ENCODE results near the gene NR0B2.
A peak's percentile ranks its signal among the peaks of the same experiment; 100 is the strongest.

NR0B2 gene

DNA sequence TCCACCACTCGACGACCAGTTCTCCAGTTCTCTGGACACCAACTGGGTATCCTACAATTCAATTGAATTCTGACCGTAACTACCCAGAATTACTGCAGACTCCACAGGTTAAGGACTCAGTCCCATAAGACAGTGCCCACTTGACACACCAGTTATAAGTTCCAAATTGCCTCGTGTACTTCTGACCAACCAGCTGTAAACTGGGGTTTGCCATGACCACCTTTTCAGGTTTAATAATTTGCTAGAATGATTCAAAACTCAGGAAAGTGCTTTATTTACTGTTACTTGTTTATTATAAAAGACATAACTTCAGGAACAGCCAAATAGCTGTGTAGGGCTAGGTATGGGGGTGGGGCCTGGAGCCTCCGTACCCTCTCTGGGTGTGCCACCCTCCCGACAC lies 23.0 kb upstream of the NR0B2 start:
- no peak for DNase-seq (ENCODE audit: low read depth)

DNA sequence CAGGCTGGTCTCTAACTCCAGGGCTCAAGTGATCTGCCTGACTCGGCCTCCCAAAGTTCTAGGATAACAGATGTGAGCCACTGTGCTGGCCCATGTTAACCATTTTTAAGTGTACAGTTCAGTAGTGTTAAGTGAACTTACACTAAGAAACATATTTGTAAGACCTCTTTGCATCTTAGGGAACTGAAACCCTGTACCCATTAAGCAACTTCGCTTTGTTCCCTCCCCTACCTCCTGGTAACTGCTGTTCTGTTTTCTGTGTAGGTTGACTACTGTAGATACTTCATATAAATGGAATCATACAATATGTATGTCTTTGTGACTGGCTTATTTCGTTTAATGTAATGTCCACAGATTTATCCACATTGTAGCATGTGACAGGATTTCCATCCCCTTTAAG lies 18.8 kb upstream of the NR0B2 start:
- DNase-seq (ENCODE audit: low read depth), result no peak

DNA sequence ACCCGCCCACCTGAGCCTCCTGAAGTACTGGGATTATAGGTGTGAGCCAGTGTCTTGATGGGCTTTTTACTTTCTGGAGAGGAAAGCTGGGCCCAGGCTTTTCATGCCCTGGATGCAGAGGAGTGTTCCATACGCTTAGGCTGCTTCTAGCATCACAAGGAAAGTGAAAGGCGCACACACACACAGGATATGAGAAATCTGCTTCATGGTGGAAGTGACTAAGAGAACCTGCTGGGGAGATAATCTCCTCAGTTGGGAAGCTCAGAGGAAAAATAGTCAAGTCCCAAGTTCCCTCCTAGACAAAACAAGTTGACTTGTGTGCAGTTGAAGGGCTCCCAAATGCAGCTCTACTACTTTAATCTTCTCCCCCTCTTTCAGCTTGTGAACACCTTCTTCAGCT lies 9.9 kb upstream of the NR0B2 start:
- DNase-seq (ENCODE audit: low read depth), result no peak

DNA sequence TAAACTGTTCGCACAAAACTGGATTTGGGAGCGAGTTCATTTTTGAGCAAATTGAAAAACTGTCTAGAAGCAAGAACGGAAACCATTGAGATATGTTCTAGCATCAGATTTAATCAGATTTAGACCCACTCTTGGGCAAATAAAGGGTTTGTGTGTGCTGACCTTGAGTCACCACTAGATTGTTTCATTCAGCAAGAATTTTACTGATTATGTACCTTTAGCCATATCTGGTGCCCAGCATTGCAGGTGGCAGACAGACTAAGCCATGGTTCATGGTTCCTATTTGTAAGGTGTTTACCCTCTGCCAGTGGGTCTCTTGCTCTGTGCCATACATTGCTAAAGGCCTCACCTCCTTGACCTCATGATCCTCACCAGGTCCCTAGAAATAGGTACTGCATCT lies 9.1 kb upstream of the NR0B2 start:
- DNase-seq (ENCODE audit: low read depth), result no peak

DNA sequence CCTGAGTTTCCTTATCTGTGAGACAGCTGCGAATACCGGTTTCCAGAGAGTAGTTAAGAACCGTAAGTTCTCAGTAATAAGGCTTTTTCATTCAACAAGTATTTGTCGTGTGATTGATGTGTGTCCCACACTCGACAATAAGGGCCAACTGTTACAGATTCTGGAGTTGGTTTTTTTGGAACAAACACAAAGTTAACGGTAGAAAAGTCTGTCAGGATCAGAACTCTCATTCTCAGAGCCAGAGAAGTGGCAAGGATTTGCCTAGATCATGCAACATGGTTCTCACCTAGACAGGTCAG lies 8.6 kb upstream of the NR0B2 start:
- no peak for DNase-seq (ENCODE audit: low read depth)

GRCh38 chr1:26921540-26922430 lies 8.0 kb upstream of the NR0B2 start, which contains the start of gene NUDC:
Gene NUDC (plus strand): TSS chr1:26921743. CDS start chr1:26921849, 106 bp downstream.
- DNase-seq (ENCODE audit: low read depth), result peak; percentile 95

DNA sequence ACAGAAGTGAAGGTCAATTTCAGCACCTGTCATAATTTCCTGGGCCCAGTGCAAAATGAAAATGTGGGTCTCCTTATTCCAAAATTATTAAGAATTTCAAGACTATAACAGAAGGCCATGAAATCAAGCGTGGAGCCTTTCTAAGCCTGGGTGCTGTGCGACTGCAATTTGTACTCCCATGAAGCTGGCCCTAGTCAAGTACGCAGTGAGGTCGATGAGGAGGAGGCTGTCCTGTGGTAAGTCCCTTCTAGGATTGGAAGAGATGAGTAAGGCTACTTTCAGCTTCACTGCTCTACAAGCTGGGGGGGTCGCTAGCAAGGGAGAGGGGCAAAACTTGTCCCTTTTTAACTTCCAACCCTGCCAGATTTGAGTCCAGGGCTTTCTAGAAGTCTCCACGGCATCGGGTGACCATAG lies 7.4 kb upstream of the NR0B2 start:
- DNase-seq (ENCODE audit: low read depth), result no peak

DNA sequence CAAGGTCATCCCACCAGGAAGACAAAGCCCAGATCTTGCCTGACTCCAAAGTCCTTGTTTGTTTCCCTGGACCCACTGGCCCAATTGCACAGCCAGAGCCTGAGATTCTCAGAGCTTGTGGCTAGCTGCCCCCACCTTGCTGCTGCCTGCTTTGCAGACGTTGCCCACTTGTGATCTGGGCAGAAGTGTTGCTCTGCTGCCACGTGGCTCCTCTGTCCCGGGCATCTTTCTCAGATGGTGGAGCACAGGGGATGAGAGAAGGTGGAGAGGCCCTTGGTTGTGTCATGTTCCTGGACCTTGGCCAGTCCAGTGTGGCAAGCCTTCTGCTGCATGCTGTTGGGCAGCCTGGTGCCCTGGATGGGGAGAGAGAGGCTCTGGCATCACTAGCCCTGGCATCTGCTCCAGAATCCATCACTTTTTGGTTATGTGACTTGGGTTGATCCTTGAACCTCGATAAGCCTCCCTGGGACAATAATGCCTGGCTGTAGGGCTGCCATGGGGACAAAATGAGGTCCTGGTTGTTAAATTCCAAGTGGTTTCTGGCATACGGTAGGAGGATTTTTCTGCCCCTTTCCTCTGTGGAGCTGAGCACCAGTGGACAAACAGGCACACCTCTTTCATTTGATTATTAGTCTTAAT lies 1.5 kb upstream of the NR0B2 start:
- DNase-seq (ENCODE audit: low read depth), result no peak

DNA sequence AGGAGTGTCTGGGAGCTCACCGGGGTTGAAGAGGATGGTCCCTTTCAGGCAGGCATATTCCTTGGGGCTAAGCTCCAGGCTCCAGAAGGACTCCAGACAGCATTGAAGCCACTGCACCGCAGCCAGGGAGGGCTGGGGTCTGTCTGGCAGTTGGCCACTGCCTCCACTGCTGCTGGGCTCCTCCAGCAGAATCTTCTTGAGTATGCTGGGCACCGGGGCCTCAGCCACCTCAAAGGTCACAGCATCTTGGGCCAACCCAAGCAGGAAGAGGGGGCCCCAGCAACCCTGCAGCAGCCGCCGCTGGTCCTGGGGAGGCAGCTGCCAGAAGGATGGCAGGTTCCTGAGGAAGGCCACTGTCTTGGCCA lies 404 bp downstream of the NR0B2 start:
- DNase-seq (ENCODE audit: low read depth), result no peak

- no peak for DNase-seq (ENCODE audit: low read depth)
These were observed 1.7 kb downstream of the NR0B2 start for GRCh38 chr1:26912147-26912490.

- no peak for DNase-seq (ENCODE audit: low read depth)
These were observed 2.2 kb downstream of the NR0B2 start for GRCh38 chr1:26911399-26912146.

DNA sequence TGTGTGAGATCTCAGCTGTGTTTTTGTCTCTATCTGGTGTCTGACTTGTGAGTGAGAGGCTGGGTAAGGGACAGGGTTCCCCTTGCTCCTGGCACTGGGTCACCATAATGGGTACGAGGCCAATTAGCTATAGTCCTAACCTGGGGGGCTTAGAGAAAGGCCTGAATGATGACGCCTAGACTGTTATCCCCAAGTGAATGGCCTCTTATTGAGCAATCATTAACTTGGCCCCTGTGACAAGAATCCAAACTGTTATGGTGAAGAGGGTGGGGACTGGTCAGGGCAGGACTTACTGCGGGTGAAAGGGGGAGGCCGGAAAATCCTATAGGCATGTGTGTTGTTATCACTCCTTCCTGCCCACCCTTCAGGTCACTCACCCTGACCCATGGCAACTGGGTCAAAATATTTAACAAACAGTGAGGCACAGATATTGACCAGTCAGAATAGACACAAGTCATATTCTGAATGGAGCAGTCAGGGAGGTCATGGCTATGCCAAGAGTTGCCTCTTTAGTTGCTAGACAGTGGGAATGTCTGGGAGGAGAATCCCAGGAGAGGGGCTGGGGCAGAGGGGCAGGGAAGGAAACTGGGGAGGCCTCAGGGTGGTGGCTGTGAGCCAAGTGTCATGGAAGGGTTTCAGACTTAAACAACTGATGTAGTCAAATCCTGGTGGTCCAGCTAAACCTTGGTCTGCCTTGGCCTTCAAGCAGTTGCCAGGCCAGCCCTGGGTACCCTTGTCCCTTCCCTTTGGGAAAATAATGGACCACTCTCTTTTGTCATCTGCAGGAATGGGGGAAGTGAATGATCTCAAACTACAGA lies 3.2 kb downstream of the NR0B2 start:
- no peak for DNase-seq (ENCODE audit: low read depth)

- no peak for DNase-seq (ENCODE audit: low read depth)
These were observed 3.8 kb downstream of the NR0B2 start for GRCh38 chr1:26909951-26910342.

GRCh38 chr1:26907071-26907917 lies 6.5 kb downstream of the NR0B2 start:
- peak; percentile 62 for DNase-seq (ENCODE audit: low read depth)

GRCh38 chr1:26900815-26901511 lies 12.8 kb downstream of the NR0B2 start:
- no peak for DNase-seq (ENCODE audit: low read depth)

DNA sequence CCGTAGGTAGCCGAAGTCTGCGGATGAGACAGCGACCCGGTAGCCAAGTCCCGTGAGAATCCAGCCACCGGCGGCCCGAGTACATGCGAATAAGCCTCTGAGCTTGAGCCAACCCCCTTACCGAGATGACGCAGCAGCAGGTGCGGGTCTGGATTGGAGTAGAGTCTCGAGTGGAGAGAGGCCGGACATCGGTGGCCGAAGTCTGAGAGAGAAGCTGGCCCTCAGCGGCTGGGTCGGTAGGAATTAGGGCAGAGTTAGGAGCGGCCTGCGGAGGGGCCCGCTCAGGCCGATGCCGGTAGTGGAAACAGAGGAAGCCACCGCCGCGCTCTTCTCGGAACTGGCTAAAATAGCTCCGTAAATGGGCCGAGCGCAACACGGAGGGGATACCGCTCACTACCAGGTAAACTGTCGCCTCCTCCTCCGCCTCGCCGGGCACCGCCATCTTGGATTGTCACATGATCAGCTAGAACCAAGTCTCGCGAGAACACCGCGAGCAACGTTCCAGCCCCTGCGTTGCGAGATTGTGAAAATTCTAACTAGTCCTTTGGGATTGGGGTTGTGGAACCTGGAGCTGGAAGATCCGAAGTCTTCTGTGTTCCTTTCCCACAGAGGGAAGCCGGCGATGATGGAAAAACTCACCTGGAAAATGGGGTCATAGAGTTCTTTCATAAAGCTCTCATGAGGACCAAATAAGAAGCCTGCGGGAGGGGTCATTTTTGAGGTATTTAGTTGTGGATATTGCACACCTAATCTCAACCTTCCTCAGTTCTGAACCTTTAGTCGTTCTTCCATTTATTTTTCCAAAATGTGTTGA lies 13.6 kb downstream of the NR0B2 start, which contains the start of gene GPATCH3:
Gene GPATCH3 (minus strand): TSS at position 467 of the 814 bp plus-strand sequence. CDS start 25 bp downstream, at position 442.
- DNase-seq (ENCODE audit: low read depth), result peak; percentile 94

- DNase-seq (ENCODE audit: low read depth), result no peak
These were observed 16.4 kb downstream of the NR0B2 start for GRCh38 chr1:26897351-26897750.

GRCh38 chr1:26894263-26894662 lies 19.5 kb downstream of the NR0B2 start:
- DNase-seq (ENCODE audit: low read depth), result no peak

DNA sequence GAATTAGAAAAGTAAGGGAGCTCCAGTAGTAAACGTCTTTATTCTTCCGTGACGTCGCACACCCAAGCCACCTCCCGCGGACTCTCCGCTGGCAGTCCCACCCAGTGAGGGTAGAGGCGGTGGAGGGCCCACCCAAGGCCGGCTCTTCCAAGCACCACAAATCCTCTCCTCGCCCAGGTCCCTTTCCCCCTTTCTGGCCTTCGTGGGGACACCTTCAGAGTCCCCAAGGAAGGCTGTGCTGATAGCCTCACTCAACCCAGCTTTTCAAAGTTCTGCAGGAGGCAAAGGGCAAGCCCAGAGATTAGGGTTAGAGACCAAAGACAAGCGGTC lies 23.3 kb downstream of the NR0B2 start:
- no peak for DNase-seq (ENCODE audit: low read depth)

All from HS-27A (cell line).